A673 (cell line): Measurements from ENCODE around the gene ZNF516.

Experiments
- CTCF ChIP-seq: fragments of 300-800, 200-600 bp; sonication (generic); conservative IDR thresholded peaks from 2 replicates; pipeline ENCODE4 v1.5.1; 2017; ENCODE audit warnings: low read depth, mild to moderate bottlenecking, antibody characterized with exemption, low read length, moderate library complexity, mixed read lengths
- EZH2 ChIP-seq: fragments of 200-600 bp; sonication (generic); IDR thresholded peaks from 2 replicates; pipeline ENCODE4 v1.6.1; 2017; ENCODE audit warnings: borderline replicate concordance, low read depth, mild to moderate bottlenecking, mixed read lengths, antibody characterized with exemption, low read length; ENCODE audit not compliant: poor library complexity, severe bottlenecking

- no peak for TF ChIP-seq EZH2
- no peak for TF ChIP-seq CTCF
These were observed 110.0 kb downstream of the ZNF516 start for GRCh38 chr18:76384861-76385680.
